Measurements from ENCODE around the gene FGF11. TPM values are rescaled to one million over a fixed set of nuclear protein-coding genes. Genes with fewer than 3 reads are reported as not detected.

FGF11 gene
- total and polyA plus RNA-seq, 2 of the 13 experiments (the other 11 are each of a cell fraction or from before 2014, with no cell fraction given): 0.20 to 7.6 TPM

DNA sequence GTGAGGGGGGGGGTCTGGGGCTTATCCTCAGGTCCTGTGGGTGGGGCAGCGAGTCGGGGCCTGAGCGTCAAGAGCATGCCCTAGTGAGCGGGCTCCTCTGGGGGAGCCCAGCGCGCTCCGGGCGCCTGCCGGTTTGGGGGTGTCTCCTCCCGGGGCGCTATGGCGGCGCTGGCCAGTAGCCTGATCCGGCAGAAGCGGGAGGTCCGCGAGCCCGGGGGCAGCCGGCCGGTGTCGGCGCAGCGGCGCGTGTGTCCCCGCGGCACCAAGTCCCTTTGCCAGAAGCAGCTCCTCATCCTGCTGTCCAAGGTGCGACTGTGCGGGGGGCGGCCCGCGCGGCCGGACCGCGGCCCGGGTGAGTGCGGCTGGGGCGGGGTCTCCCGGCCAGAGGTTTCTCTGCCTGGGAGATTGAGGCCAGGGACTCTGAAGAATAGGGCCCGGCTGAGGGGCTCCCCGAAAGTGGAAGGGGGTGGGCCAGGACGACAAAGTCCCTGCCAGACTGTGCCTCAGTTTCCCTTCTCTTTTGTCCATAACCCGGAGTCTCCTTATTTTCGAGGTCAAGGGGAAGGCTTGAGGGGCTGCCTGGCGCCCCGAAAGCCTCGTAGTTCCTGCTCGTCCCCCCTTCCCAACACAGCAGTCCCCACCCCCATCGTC, at the start of gene FGF11 (continued):
- no peak for TF ChIP-seq TAF15 (IDR thresholded peaks at IDR 0.05; ENCODE audit: low read depth, low read length, poor library complexity, severe bottlenecking)
- TF ChIP-seq SMC3 (IDR thresholded peaks at IDR 0.05; ENCODE audit: low read length): no peak
- TF ChIP-seq, protein P1, sequence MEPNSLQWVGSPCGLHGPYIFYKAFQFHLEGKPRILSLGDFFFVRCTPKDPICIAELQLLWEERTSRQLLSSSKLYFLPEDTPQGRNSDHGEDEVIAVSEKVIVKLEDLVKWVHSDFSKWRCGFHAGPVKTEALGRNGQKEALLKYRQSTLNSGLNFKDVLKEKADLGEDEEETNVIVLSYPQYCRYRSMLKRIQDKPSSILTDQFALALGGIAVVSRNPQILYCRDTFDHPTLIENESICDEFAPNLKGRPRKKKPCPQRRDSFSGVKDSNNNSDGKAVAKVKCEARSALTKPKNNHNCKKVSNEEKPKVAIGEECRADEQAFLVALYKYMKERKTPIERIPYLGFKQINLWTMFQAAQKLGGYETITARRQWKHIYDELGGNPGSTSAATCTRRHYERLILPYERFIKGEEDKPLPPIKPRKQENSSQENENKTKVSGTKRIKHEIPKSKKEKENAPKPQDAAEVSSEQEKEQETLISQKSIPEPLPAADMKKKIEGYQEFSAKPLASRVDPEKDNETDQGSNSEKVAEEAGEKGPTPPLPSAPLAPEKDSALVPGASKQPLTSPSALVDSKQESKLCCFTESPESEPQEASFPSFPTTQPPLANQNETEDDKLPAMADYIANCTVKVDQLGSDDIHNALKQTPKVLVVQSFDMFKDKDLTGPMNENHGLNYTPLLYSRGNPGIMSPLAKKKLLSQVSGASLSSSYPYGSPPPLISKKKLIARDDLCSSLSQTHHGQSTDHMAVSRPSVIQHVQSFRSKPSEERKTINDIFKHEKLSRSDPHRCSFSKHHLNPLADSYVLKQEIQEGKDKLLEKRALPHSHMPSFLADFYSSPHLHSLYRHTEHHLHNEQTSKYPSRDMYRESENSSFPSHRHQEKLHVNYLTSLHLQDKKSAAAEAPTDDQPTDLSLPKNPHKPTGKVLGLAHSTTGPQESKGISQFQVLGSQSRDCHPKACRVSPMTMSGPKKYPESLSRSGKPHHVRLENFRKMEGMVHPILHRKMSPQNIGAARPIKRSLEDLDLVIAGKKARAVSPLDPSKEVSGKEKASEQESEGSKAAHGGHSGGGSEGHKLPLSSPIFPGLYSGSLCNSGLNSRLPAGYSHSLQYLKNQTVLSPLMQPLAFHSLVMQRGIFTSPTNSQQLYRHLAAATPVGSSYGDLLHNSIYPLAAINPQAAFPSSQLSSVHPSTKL (CRISPR knock-in tag; IDR thresholded peaks at IDR 0.05): no peak
- no peak for TF ChIP-seq NONO (IDR thresholded peaks at IDR 0.05)
- TF ChIP-seq NONO (CRISPR knock-in tag; conservative IDR thresholded peaks at IDR 0.05): peak; percentile 10; the same call in 1 of the 2 replicates
- TF ChIP-seq RELA (CRISPR knock-in tag; IDR thresholded peaks at IDR 0.05): no peak
- TF ChIP-seq SNAPC2 (CRISPR knock-in tag; IDR thresholded peaks at IDR 0.05): no peak
- no peak for TF ChIP-seq PHB2 (IDR thresholded peaks at IDR 0.05; ENCODE audit: partially characterized antibody)
- TF ChIP-seq, protein P2, sequence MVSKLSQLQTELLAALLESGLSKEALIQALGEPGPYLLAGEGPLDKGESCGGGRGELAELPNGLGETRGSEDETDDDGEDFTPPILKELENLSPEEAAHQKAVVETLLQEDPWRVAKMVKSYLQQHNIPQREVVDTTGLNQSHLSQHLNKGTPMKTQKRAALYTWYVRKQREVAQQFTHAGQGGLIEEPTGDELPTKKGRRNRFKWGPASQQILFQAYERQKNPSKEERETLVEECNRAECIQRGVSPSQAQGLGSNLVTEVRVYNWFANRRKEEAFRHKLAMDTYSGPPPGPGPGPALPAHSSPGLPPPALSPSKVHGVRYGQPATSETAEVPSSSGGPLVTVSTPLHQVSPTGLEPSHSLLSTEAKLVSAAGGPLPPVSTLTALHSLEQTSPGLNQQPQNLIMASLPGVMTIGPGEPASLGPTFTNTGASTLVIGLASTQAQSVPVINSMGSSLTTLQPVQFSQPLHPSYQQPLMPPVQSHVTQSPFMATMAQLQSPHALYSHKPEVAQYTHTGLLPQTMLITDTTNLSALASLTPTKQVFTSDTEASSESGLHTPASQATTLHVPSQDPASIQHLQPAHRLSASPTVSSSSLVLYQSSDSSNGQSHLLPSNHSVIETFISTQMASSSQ (IDR thresholded peaks at IDR 0.05; ENCODE audit: low read depth): no peak
- TF ChIP-seq, protein P2 (CRISPR knock-in tag; IDR thresholded peaks at IDR 0.05; ENCODE audit: borderline replicate concordance): no peak
- TF ChIP-seq POLR2G (IDR thresholded peaks at IDR 0.05; ENCODE audit: low read depth, low read length): peak; percentile 71
- peak; percentile 14; the same call in 1 of the 2 replicates for TF ChIP-seq KAT8 (CRISPR knock-in tag; IDR thresholded peaks at IDR 0.05)
- no peak for TF ChIP-seq ZNF205 (CRISPR knock-in tag; IDR thresholded peaks at IDR 0.05)
- no peak for TF ChIP-seq ZNF3 (CRISPR knock-in tag; IDR thresholded peaks at IDR 0.05)
- TF ChIP-seq ZNF367 (CRISPR knock-in tag; IDR thresholded peaks at IDR 0.05; ENCODE audit: borderline replicate concordance): no peak
- TF ChIP-seq KDM5B (CRISPR knock-in tag; IDR thresholded peaks at IDR 0.05; ENCODE audit: borderline replicate concordance): no peak
- no peak for TF ChIP-seq ZNF773 (CRISPR knock-in tag; IDR thresholded peaks at IDR 0.05; ENCODE audit: borderline replicate concordance)
- TF ChIP-seq KDM5A (IDR thresholded peaks at IDR 0.05; ENCODE audit: borderline replicate concordance, low read length): no peak
- TF ChIP-seq, protein P3, sequence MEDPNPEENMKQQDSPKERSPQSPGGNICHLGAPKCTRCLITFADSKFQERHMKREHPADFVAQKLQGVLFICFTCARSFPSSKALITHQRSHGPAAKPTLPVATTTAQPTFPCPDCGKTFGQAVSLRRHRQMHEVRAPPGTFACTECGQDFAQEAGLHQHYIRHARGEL (CRISPR knock-in tag; IDR thresholded peaks at IDR 0.05): no peak
- TF ChIP-seq ZNF124 (CRISPR knock-in tag; IDR thresholded peaks at IDR 0.05): no peak
- peak; percentile 41; the same call in 1 of the 2 replicates for TF ChIP-seq POLR2AphosphoS5 (IDR thresholded peaks at IDR 0.05; ENCODE audit: low read depth, low read length)
- TF ChIP-seq ZNF772 (CRISPR knock-in tag; IDR thresholded peaks at IDR 0.05): 0 out of 2 replicates have a peak, but pooled peaks have one; percentile 20
- TF ChIP-seq HNRNPLL (IDR thresholded peaks at IDR 0.05; ENCODE audit: low read depth, low read length, poor library complexity, severe bottlenecking): peak; percentile 45
- TF ChIP-seq TRIM24 (CRISPR knock-in tag; IDR thresholded peaks at IDR 0.05): no peak

Measured in HepG2 (cell line).